H9 (cell line): Measurements from ENCODE around the gene PLEKHO2. TPM values are rescaled to one million over a fixed set of nuclear protein-coding genes. Genes with fewer than 3 reads are reported as not detected.

ENCODE experiments used
- DNase-seq: peaks from one replicate; pipeline ENCODE4 v3.0.0-alpha.2; 2017
- H2AFZ ChIP-seq: one replicate; pipeline ENCODE4 v1.6.1; 2013; ENCODE audit warnings: mild to moderate bottlenecking, low read length, control low read depth, moderate library complexity
- H2AK5ac ChIP-seq: 2 replicates; pipeline ENCODE4 v1.6.1; 2013; ENCODE audit warnings: low read length, control low read depth, mixed read lengths; ENCODE audit not compliant: insufficient read length
- H2BK120ac ChIP-seq: one replicate; pipeline ENCODE4 v1.6.1; 2013; ENCODE audit warnings: low read depth, mild to moderate bottlenecking, low read length, control low read depth, inconsistent platforms; ENCODE audit not compliant: poor library complexity, severe bottlenecking
- H2BK12ac ChIP-seq: 2 replicates; pipeline ENCODE4 v1.6.1; 2013; ENCODE audit warnings: low read length, control low read depth, mixed read lengths, low read depth; ENCODE audit not compliant: insufficient read length
- H2BK15ac ChIP-seq: 2 replicates; pipeline ENCODE4 v1.6.1; 2013; ENCODE audit warnings: low read depth, low read length, control low read depth
- H2BK20ac ChIP-seq: one replicate; pipeline ENCODE4 v1.6.1; 2013; ENCODE audit warnings: low read depth, mild to moderate bottlenecking, low read length, control low read depth, inconsistent platforms; ENCODE audit not compliant: poor library complexity, severe bottlenecking
- H2BK5ac ChIP-seq: 2 replicates; pipeline ENCODE4 v1.6.1; 2013; ENCODE audit warnings: low read length, control low read depth, mixed read lengths; ENCODE audit not compliant: insufficient read length
- H3K14ac ChIP-seq: 2 replicates; pipeline ENCODE4 v1.6.1; 2013; ENCODE audit warnings: low read length, control low read depth; ENCODE audit not compliant: insufficient read depth
- H3K18ac ChIP-seq: 2 replicates; pipeline ENCODE4 v1.6.1; 2013; ENCODE audit warnings: low read depth, mild to moderate bottlenecking, mixed read lengths, low read length, control low read depth; ENCODE audit not compliant: insufficient read length
- H3K23ac ChIP-seq: 2 replicates; pipeline ENCODE4 v1.6.1; 2013; ENCODE audit warnings: low read length, control low read depth, mixed read lengths, low read depth; ENCODE audit not compliant: insufficient read length
- H3K23me2 ChIP-seq: 2 replicates; pipeline ENCODE4 v1.6.1; 2013; ENCODE audit warnings: low read depth, mild to moderate bottlenecking, mixed read lengths, low read length, control low read depth; ENCODE audit not compliant: insufficient read length, poor library complexity, severe bottlenecking
- H3K27ac ChIP-seq: 2 replicates; pipeline ENCODE4 v1.5.1; 2013; ENCODE audit warnings: low read length, control low read depth, mixed read lengths, low read depth; ENCODE audit not compliant: insufficient read length
- H3K27me3 ChIP-seq: 2 replicates; pipeline ENCODE4 v1.6.1; 2013; ENCODE audit warnings: low read length, control low read depth, inconsistent platforms; ENCODE audit not compliant: insufficient read depth
- H3K4ac ChIP-seq: 2 replicates; pipeline ENCODE4 v1.6.1; 2013; ENCODE audit warnings: low read depth, mild to moderate bottlenecking, control low read depth, inconsistent platforms, low read length, moderate library complexity
- H3K4me1 ChIP-seq: 2 replicates; pipeline ENCODE4 v1.6.1; 2013; ENCODE audit warnings: low read length, control low read depth, inconsistent platforms; ENCODE audit not compliant: insufficient read depth
- H3K4me2 ChIP-seq: 2 replicates; pipeline ENCODE4 v1.6.1; 2013; ENCODE audit warnings: low read length, control low read depth, mixed read lengths; ENCODE audit not compliant: insufficient read length, insufficient read depth
- H3K56ac ChIP-seq: 2 replicates; pipeline ENCODE4 v1.6.1; 2013; ENCODE audit warnings: low read depth, mild to moderate bottlenecking, mixed read lengths, low read length, control low read depth; ENCODE audit not compliant: insufficient read length
- H3K79me1 ChIP-seq: 2 replicates; pipeline ENCODE4 v1.6.1; 2013; ENCODE audit warnings: low read depth, mild to moderate bottlenecking, moderate library complexity, low read length, control low read depth, inconsistent platforms; ENCODE audit not compliant: insufficient read depth, poor library complexity, severe bottlenecking
- H3K79me2 ChIP-seq: 2 replicates; pipeline ENCODE4 v1.6.1; 2013; ENCODE audit warnings: low read length, control low read depth, inconsistent platforms; ENCODE audit not compliant: insufficient read depth
- H3K9ac ChIP-seq: 2 replicates; pipeline ENCODE4 v1.6.1; 2013; ENCODE audit warnings: low read length, control low read depth, mixed read lengths; ENCODE audit not compliant: insufficient read length; ENCODE audit errors: extremely low read depth
- H3K9me3 ChIP-seq: one replicate; pipeline ENCODE4 v1.6.1; 2013; ENCODE audit warnings: low read depth, low read length, inconsistent platforms; ENCODE audit not compliant: control insufficient read depth
- H3T11ph ChIP-seq: one replicate; pipeline ENCODE4 v1.6.1; 2013; ENCODE audit warnings: mild to moderate bottlenecking, low read length, control low read depth, inconsistent platforms
- H4K20me1 ChIP-seq: one replicate; pipeline ENCODE4 v1.6.1; 2013; ENCODE audit not compliant: control insufficient read depth, insufficient read length, insufficient read depth
- H4K5ac ChIP-seq: 2 replicates; pipeline ENCODE4 v1.6.1; 2013; ENCODE audit warnings: low read depth, mild to moderate bottlenecking, mixed read lengths, low read length, control low read depth; ENCODE audit not compliant: insufficient read length
- H4K8ac ChIP-seq: replicated peaks from 2 replicates; pipeline ENCODE4 v1.6.1; 2013; ENCODE audit warnings: low read length, control low read depth, mixed read lengths, low read depth; ENCODE audit not compliant: insufficient read length
- H4K91ac ChIP-seq: 2 replicates; pipeline ENCODE4 v1.6.1; 2013; ENCODE audit warnings: low read depth, mild to moderate bottlenecking, moderate library complexity, mixed read lengths, low read length, control low read depth; ENCODE audit not compliant: insufficient read length
- H3K27ac Mint-ChIP-seq, 3 experiments: 2 replicates in 2 of 3; 3 replicates in 1 of 3; pipeline ENCODE4 v1.8.0; 2020 to 2021; ENCODE audit warnings: mixed read lengths in 3 of 3, mild to moderate bottlenecking in 1 of 3, moderate library complexity in 1 of 3
- H3K27me3 Mint-ChIP-seq: 2 replicates; pipeline ENCODE4 v1.8.0; 2021; ENCODE audit warnings: low read depth, mild to moderate bottlenecking, moderate library complexity, mixed read lengths
- H3K36me3 Mint-ChIP-seq, 3 experiments: 2 replicates in 2 of 3; 3 replicates in 1 of 3; pipeline ENCODE4 v1.8.0; 2020 to 2021; ENCODE audit warnings: low read depth in 3 of 3, mixed read lengths in 3 of 3; ENCODE audit not compliant: insufficient read depth in 1 of 3
- H3K4me1 Mint-ChIP-seq, 2 experiments: 2 replicates each; pipeline ENCODE4 v1.8.0; 2020; ENCODE audit warnings: mixed read lengths in 2 of 2
- H3K4me3 Mint-ChIP-seq, 2 experiments: 2 replicates in 1 of 2; 3 replicates in 1 of 2; pipeline ENCODE4 v1.8.0; 2020 to 2021; ENCODE audit warnings: mild to moderate bottlenecking in 2 of 2, mixed read lengths in 2 of 2, moderate library complexity in 1 of 2
- H3K9me3 Mint-ChIP-seq, 2 experiments: 2 replicates in 1 of 2; 3 replicates in 1 of 2; pipeline ENCODE4 v1.8.0; 2020; ENCODE audit warnings: mild to moderate bottlenecking in 2 of 2, mixed read lengths in 2 of 2, moderate library complexity in 1 of 2
- CTCF ChIP-seq: fragments of 200-600 bp; sonication (generic); conservative IDR thresholded peaks from 3 replicates; pipeline ENCODE4 v1.8.0; 2021; ENCODE audit warnings: antibody characterized with exemption, mild to moderate bottlenecking
- WGBS: extraction: QIAGEN DNeasy Blood & Tissue Kit; methylation state at CpG from one replicate; pipeline ENCODE4 v1.1.7; 2013; ENCODE audit warnings: missing lambda C conversion rate, low lambda C conversion rate, mixed read lengths; ENCODE audit not compliant: insufficient read length; ENCODE audit errors: extremely low coverage; 5-methylcytosine and 5-hydroxymethylcytosine counted together
- total RNA-seq: library from RNA; stranded (reverse); gene quantifications from 2 replicates; pipeline ENCODE4 v1.2.1, GENCODE V29; 2021

Gene PLEKHO2
- total RNA-seq, 1 experiment from 2014 or later: 18.1 TPM

GRCh38 chr15:64810497-64811326 is 31.0 kb upstream of the PLEKHO2 start:
- DNase-seq: peak; percentile 88
- H3K9me3 ChIP-seq: no peaks in the 10 kb centered on the region
- peak overlapping the region; percentile 33; the same call in 1 of the 2 replicates for H3K14ac ChIP-seq
- H3K4me1 ChIP-seq: peaks cover 14% of the 10 kb centered on the region
- H2AFZ ChIP-seq: no peak overlapping the region
- no peaks in the 10 kb centered on the region for H3K79me2 ChIP-seq
- peak overlapping the region; percentile 44 for H3K9ac ChIP-seq
- WGBS: no CpG with 5 or more reads among the region's 6 CpGs
- H3K23ac ChIP-seq: no peak overlapping the region
- H2AK5ac ChIP-seq: no peak overlapping the region
- H3K18ac ChIP-seq: peak overlapping the region; percentile 65
- peak overlapping the region; percentile 19 for H2BK12ac ChIP-seq
- no peaks in the 10 kb centered on the region for H3K27me3 ChIP-seq
- no peak overlapping the region for H4K8ac ChIP-seq
- no peak overlapping the region for H2BK20ac ChIP-seq
- Mint-ChIP-seq H3K27ac (peak overlapping the region; percentile 95 to 100 (median 98)), H3K36me3 (peaks cover 2 to 5% (median 5%) of the 10 kb centered on the region in 3 experiments; a peak in 6 of 7 replicates), H3K27me3 (no peaks in the 10 kb centered on the region), H3K4me1 (peaks cover 73 to 78% of the 10 kb centered on the region in 2 experiments), H3K4me3 (peak overlapping the region; percentile 60 to 78), H3K9me3 (no peaks in the 10 kb centered on the region)
- no peak overlapping the region for H2BK120ac ChIP-seq
- H3K56ac ChIP-seq: no peak overlapping the region
- peaks cover 13% of the 10 kb centered on the region for H3K23me2 ChIP-seq
- H2BK15ac ChIP-seq: no peak overlapping the region
- H3K4me2 ChIP-seq: peak overlapping the region; percentile 56
- H2BK5ac ChIP-seq: peak overlapping the region; percentile 85
- H3K4ac ChIP-seq: no peak overlapping the region
- no peak for TF ChIP-seq CTCF
- H4K91ac ChIP-seq: peak overlapping the region; percentile 33
- no peaks in the 10 kb centered on the region for H4K20me1 ChIP-seq
- H3K79me1 ChIP-seq: no peaks in the 10 kb centered on the region
- peak overlapping the region; percentile 90 for H3K27ac ChIP-seq
- no peak overlapping the region for H3T11ph ChIP-seq
- peak overlapping the region; percentile 59 for H4K5ac ChIP-seq
